ENCODE results near the gene SMARCA5. TPM values are rescaled to one million over a fixed set of nuclear protein-coding genes. Genes with fewer than 3 reads are reported as not detected.

SMARCA5 gene
- 10 to 100 TPM; 37.7 to 39.3 TPM for total RNA-seq

GRCh38 chr4:143513314-143514168 is at the start of gene SMARCA5:
TSS of gene SMARCA5 (plus strand) at chr4:143513702. CDS start at chr4:143513925, 223 bp downstream.

Other genes starting within 250 kb of the SMARCA5 start
- gene GAB1, start 176.8 kb upstream of the SMARCA5 start, total RNA-seq, result under 1 TPM; 0.60 to 0.73 TPM
- under 1 TPM in 1 of 2 experiments, not detected in 1; 0.05 TPM for gene FREM3, start 187.0 kb downstream of the SMARCA5 start, total RNA-seq